ENCODE measurements around the gene FRY.

FRY gene

GRCh38 chr13:32140109-32140508 is 108.5 kb downstream of the FRY start:
- no peak for DNase-seq (ENCODE audit: low read depth in 1 of 2, low spot score in 1 of 2)
- Histone ChIP-seq H3K27ac (replicated peaks) (no peak overlapping the region), H3K4me3 (replicated peaks; ENCODE audit: insufficient read depth, low read length) (no peak overlapping the region), H3K27me3 (ENCODE audit: insufficient read depth, poor library complexity, severe bottlenecking) (no peaks in the 10 kb centered on the region)
- TF ChIP-seq GABPA (IDR thresholded peaks at IDR 0.05; ENCODE audit: low read depth) (no peak), POLR2AphosphoS5 (IDR thresholded peaks at IDR 0.05; ENCODE audit: low read depth) (no peak), SPI1 (IDR thresholded peaks at IDR 0.05; ENCODE audit: borderline replicate concordance, low read depth) (no peak), CTCF (IDR thresholded peaks at IDR 0.05; ENCODE audit: insufficient read depth, low read length) (no peak), REST (IDR thresholded peaks at IDR 0.05; ENCODE audit: insufficient replicate concordance, low read depth) (no peak)

GRCh38 chr13:32141462-32141861 is 109.9 kb downstream of the FRY start:
- no peak for TF ChIP-seq GABPA (IDR thresholded peaks at IDR 0.05; ENCODE audit: low read depth)
- TF ChIP-seq CTCF (IDR thresholded peaks at IDR 0.05; ENCODE audit: insufficient read depth, low read length), result no peak
- TF ChIP-seq REST (IDR thresholded peaks at IDR 0.05; ENCODE audit: insufficient replicate concordance, low read depth), result no peak
- no peak for TF ChIP-seq SPI1 (IDR thresholded peaks at IDR 0.05; ENCODE audit: borderline replicate concordance, low read depth)
- TF ChIP-seq POLR2AphosphoS5 (IDR thresholded peaks at IDR 0.05; ENCODE audit: low read depth), result no peak
- no peaks in the 10 kb centered on the region for H3K27me3 ChIP-seq (ENCODE audit: insufficient read depth, poor library complexity, severe bottlenecking)
- peak in 1 of 2 experiments; percentile 50 for DNase-seq (ENCODE audit: low read depth in 1 of 2, low spot score in 1 of 2)
- H3K27ac ChIP-seq (replicated peaks), result no peak overlapping the region
- H3K4me3 ChIP-seq (replicated peaks; ENCODE audit: insufficient read depth, low read length), result no peak overlapping the region

GRCh38 chr13:32142115-32142514 is 110.5 kb downstream of the FRY start:
- Histone ChIP-seq H3K4me3 (replicated peaks; ENCODE audit: insufficient read depth, low read length) (no peak overlapping the region), H3K27ac (replicated peaks) (no peak overlapping the region; the same call in 1 of the 2 replicates), H3K27me3 (ENCODE audit: insufficient read depth, poor library complexity, severe bottlenecking) (no peaks in the 10 kb centered on the region)
- DNase-seq (ENCODE audit: low read depth in 1 of 2, low spot score in 1 of 2), result no peak
- TF ChIP-seq CTCF (IDR thresholded peaks at IDR 0.05; ENCODE audit: insufficient read depth, low read length), result no peak
- no peak for TF ChIP-seq SPI1 (IDR thresholded peaks at IDR 0.05; ENCODE audit: borderline replicate concordance, low read depth)
- TF ChIP-seq REST (IDR thresholded peaks at IDR 0.05; ENCODE audit: insufficient replicate concordance, low read depth), result no peak
- no peak for TF ChIP-seq GABPA (IDR thresholded peaks at IDR 0.05; ENCODE audit: low read depth)
- no peak for TF ChIP-seq POLR2AphosphoS5 (IDR thresholded peaks at IDR 0.05; ENCODE audit: low read depth)

All from HL-60 (cell line).